ENCODE data around the gene GOLGA1.

Gene GOLGA1

GRCh38 chr9:124897570-124898460 is 43.1 kb downstream of the GOLGA1 start:
- Histone ChIP-seq H3K27me3 (ENCODE audit: insufficient read depth, low read length) (no peaks in the 10 kb centered on the region), H3K36me3 (ENCODE audit: insufficient read depth, low read length) (peaks cover 11% of the 10 kb centered on the region; the same call in 1 of the 2 replicates), H3K4me1 (ENCODE audit: insufficient read depth, low read length) (peaks cover 5% of the 10 kb centered on the region; the same call in 1 of the 2 replicates), H3K4me3 (ENCODE audit: low read length) (no peak overlapping the region), H3K9me3 (ENCODE audit: insufficient read depth, low read depth, low read length) (no peaks in the 10 kb centered on the region), H3K27ac (ENCODE audit: low read depth, low read length) (no peak overlapping the region), H3K9ac (ENCODE audit: low read depth, low read length) (no peak overlapping the region)
- 91% methylated on average over 6 of the region's 6 CpGs for WGBS

GRCh38 chr9:124894741-124895170 is 46.1 kb downstream of the GOLGA1 start:
- Histone ChIP-seq H3K9ac (ENCODE audit: low read depth, low read length) (peak overlapping the region; percentile 17; the same call in 1 of the 2 replicates), H3K4me1 (ENCODE audit: insufficient read depth, low read length) (peaks cover 5% of the 10 kb centered on the region; the same call in 1 of the 2 replicates), H3K4me3 (ENCODE audit: low read length) (no peak overlapping the region), H3K27ac (ENCODE audit: low read depth, low read length) (no peak overlapping the region), H3K36me3 (ENCODE audit: insufficient read depth, low read length) (peaks cover 20% of the 10 kb centered on the region), H3K9me3 (ENCODE audit: insufficient read depth, low read depth, low read length) (no peaks in the 10 kb centered on the region), H3K27me3 (ENCODE audit: insufficient read depth, low read length) (no peaks in the 10 kb centered on the region)

DNA sequence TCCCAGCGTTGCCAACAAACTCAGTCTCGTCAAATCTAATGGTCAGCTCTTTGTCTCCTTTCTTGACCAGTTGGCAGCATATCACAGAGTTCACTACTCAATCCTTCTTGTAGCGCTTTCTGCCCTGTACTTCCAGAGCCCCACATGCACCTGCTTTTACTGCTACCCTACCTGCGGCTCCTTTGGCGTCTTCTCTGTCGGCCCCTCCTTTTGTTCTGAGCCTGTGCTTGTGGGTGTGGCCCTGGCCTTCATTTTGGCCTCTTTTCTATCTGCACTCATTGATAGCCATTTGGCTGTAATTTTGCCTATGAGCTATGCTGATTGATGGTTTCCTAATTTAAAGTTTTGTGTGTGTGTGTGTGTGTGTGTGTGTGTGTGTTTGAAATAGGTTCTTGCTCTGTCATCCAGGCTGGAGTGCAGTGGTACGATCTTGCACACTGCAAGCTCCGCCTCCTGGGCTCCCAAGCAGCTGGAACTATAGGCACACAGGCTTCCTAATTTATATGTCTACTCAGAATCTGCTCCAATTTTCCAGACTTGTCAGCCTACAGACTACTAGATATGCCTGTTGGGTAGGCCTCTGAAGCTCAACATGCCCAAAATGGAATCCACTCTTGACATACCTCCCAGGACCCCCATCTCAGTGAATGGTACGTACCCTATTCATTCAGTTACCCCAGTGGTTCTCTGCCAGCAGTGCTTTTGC is 46.7 kb downstream of the GOLGA1 start:
- H3K4me1 ChIP-seq (ENCODE audit: insufficient read depth, low read length): peaks cover 5% of the 10 kb centered on the region; the same call in 1 of the 2 replicates
- 90% methylated on average over 9 of the region's 9 CpGs for WGBS
- no peak overlapping the region for H3K4me3 ChIP-seq (ENCODE audit: low read length)
- no peak overlapping the region for H3K9ac ChIP-seq (ENCODE audit: low read depth, low read length)
- H3K27me3 ChIP-seq (ENCODE audit: insufficient read depth, low read length): no peaks in the 10 kb centered on the region
- no peaks in the 10 kb centered on the region for H3K9me3 ChIP-seq (ENCODE audit: insufficient read depth, low read depth, low read length)
- H3K27ac ChIP-seq (ENCODE audit: low read depth, low read length): no peak overlapping the region
- peaks cover 25% of the 10 kb centered on the region for H3K36me3 ChIP-seq (ENCODE audit: insufficient read depth, low read length)

- 96% methylated on average over 7 of the region's 7 CpGs for WGBS
- H3K9ac ChIP-seq (ENCODE audit: low read depth, low read length): no peak overlapping the region
- peaks cover 27% of the 10 kb centered on the region for H3K36me3 ChIP-seq (ENCODE audit: insufficient read depth, low read length)
Measured at GRCh38 chr9:124890179-124890578, 50.7 kb downstream of the GOLGA1 start.

GRCh38 chr9:124889006-124889405 is 51.9 kb downstream of the GOLGA1 start:
- WGBS: 94% methylated on average over 13 of the region's 13 CpGs
- Histone ChIP-seq H3K4me3 (ENCODE audit: low read length) (no peak overlapping the region), H3K27me3 (ENCODE audit: insufficient read depth, low read length) (no peaks in the 10 kb centered on the region), H3K9ac (ENCODE audit: low read depth, low read length) (no peak overlapping the region), H3K36me3 (ENCODE audit: insufficient read depth, low read length) (peaks cover 27% of the 10 kb centered on the region), H3K27ac (ENCODE audit: low read depth, low read length) (no peak overlapping the region), H3K4me1 (ENCODE audit: insufficient read depth, low read length) (peaks cover 3% of the 10 kb centered on the region; the same call in 1 of the 2 replicates), H3K9me3 (ENCODE audit: insufficient read depth, low read depth, low read length) (no peaks in the 10 kb centered on the region)

More at GRCh38 chr9:124890179-124890578, 50.7 kb downstream of the GOLGA1 start:
- peaks cover 5% of the 10 kb centered on the region; the same call in 1 of the 2 replicates for H3K4me1 ChIP-seq (ENCODE audit: insufficient read depth, low read length)
- H3K27me3 ChIP-seq (ENCODE audit: insufficient read depth, low read length): no peaks in the 10 kb centered on the region
- no peak overlapping the region for H3K4me3 ChIP-seq (ENCODE audit: low read length)
- no peak overlapping the region for H3K27ac ChIP-seq (ENCODE audit: low read depth, low read length)
- H3K9me3 ChIP-seq (ENCODE audit: insufficient read depth, low read depth, low read length): no peaks in the 10 kb centered on the region

- 95% methylated on average over 4 of the region's 5 CpGs for WGBS
- peaks cover 3% of the 10 kb centered on the region; the same call in 1 of the 2 replicates for H3K4me1 ChIP-seq (ENCODE audit: insufficient read depth, low read length)
- no peaks in the 10 kb centered on the region for H3K9me3 ChIP-seq (ENCODE audit: insufficient read depth, low read depth, low read length)
- no peak overlapping the region for H3K4me3 ChIP-seq (ENCODE audit: low read length)
- H3K36me3 ChIP-seq (ENCODE audit: insufficient read depth, low read length): peaks cover 27% of the 10 kb centered on the region
- H3K27me3 ChIP-seq (ENCODE audit: insufficient read depth, low read length): no peaks in the 10 kb centered on the region
- no peak overlapping the region for H3K9ac ChIP-seq (ENCODE audit: low read depth, low read length)
- H3K27ac ChIP-seq (ENCODE audit: low read depth, low read length): no peak overlapping the region
Measured at GRCh38 chr9:124887832-124888231, 53.1 kb downstream of the GOLGA1 start.

DNA sequence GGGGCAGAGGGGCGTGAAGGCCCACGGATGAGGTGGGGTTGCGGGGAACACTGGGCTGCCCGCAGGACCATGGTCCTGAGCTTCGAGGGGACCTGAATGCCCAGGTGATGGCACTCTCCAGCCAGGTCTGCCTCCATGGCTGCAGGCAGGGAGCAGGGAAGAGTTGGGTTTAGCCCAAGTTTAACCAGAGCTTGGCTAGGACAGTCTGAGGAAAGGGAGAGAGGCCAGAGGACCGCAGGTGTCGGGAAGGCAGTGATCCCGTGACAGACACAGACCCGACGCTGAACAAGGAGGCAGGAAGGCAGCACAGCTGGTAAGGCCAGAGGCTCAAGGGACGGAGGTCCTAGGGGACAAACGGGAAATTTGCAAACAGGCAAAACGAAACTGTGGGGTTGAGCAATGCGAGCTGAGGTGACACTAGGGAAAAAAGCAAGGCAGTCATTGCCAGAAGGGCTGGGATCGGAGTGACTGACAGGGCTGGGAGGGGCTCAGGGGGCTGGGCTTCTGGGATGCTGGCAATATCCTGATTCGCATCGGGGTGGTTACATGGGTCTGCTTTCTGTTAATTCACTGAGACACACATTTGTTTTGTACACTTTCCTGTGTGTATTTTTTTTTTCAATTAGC is 53.9 kb downstream of the GOLGA1 start:
- Histone ChIP-seq H3K27ac (ENCODE audit: low read depth, low read length) (no peak overlapping the region), H3K4me1 (ENCODE audit: insufficient read depth, low read length) (peaks cover 8% of the 10 kb centered on the region; the same call in 1 of the 2 replicates), H3K36me3 (ENCODE audit: insufficient read depth, low read length) (peaks cover 27% of the 10 kb centered on the region), H3K27me3 (ENCODE audit: insufficient read depth, low read length) (no peaks in the 10 kb centered on the region), H3K9me3 (ENCODE audit: insufficient read depth, low read depth, low read length) (no peaks in the 10 kb centered on the region), H3K4me3 (ENCODE audit: low read length) (no peak overlapping the region), H3K9ac (ENCODE audit: low read depth, low read length) (no peak overlapping the region)
- 90% methylated on average over 17 of the region's 17 CpGs for WGBS

- H3K36me3 ChIP-seq (ENCODE audit: insufficient read depth, low read length): peaks cover 27% of the 10 kb centered on the region
- peaks cover 13% of the 10 kb centered on the region; the same call in 1 of the 2 replicates for H3K4me1 ChIP-seq (ENCODE audit: insufficient read depth, low read length)
- no peaks in the 10 kb centered on the region for H3K9me3 ChIP-seq (ENCODE audit: insufficient read depth, low read depth, low read length)
- no peaks in the 10 kb centered on the region for H3K27me3 ChIP-seq (ENCODE audit: insufficient read depth, low read length)
- H3K27ac ChIP-seq (ENCODE audit: low read depth, low read length): no peak overlapping the region
- WGBS: 88% methylated on average over 10 of the region's 10 CpGs
- H3K4me3 ChIP-seq (ENCODE audit: low read length): no peak overlapping the region
- no peak overlapping the region for H3K9ac ChIP-seq (ENCODE audit: low read depth, low read length)
Measured at GRCh38 chr9:124886461-124886860, 54.4 kb downstream of the GOLGA1 start.

GRCh38 chr9:124885551-124885950 is 55.3 kb downstream of the GOLGA1 start:
- Histone ChIP-seq H3K9ac (ENCODE audit: low read depth, low read length) (no peak overlapping the region), H3K9me3 (ENCODE audit: insufficient read depth, low read depth, low read length) (no peaks in the 10 kb centered on the region), H3K27ac (ENCODE audit: low read depth, low read length) (no peak overlapping the region), H3K36me3 (ENCODE audit: insufficient read depth, low read length) (peaks cover 21% of the 10 kb centered on the region), H3K4me1 (ENCODE audit: insufficient read depth, low read length) (peaks cover 22% of the 10 kb centered on the region), H3K4me3 (ENCODE audit: low read length) (no peak overlapping the region), H3K27me3 (ENCODE audit: insufficient read depth, low read length) (no peaks in the 10 kb centered on the region)
- 93% methylated on average over 4 of the region's 4 CpGs for WGBS

DNA sequence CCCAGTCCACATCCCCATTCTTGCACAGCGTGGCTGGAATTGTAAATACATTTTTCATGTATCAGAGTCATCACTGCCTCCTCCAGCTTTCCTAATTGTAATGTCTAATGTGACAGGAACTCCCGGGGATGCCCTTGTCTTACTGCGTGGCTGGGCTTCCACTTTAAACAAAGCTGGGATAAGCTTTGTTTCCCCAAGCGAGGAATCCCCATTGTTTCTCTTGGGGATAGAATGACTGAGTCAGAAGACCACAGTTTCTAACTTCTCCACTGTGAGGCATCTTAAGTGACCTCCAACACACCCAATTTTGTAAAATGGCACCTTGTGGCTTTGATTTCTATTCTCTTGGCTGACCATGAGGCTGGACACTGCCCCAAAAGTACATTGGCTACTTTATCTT is 56.5 kb downstream of the GOLGA1 start:
- Histone ChIP-seq H3K9ac (ENCODE audit: low read depth, low read length) (no peak overlapping the region), H3K4me3 (ENCODE audit: low read length) (no peak overlapping the region), H3K27ac (ENCODE audit: low read depth, low read length) (peak overlapping the region; percentile 3), H3K27me3 (ENCODE audit: insufficient read depth, low read length) (no peaks in the 10 kb centered on the region), H3K4me1 (ENCODE audit: insufficient read depth, low read length) (peaks cover 30% of the 10 kb centered on the region), H3K9me3 (ENCODE audit: insufficient read depth, low read depth, low read length) (no peaks in the 10 kb centered on the region), H3K36me3 (ENCODE audit: insufficient read depth, low read length) (peaks cover 15% of the 10 kb centered on the region; the same call in 1 of the 2 replicates)
- WGBS: 62% methylated on average over 4 of the region's 4 CpGs
